Measurements from ENCODE around the gene USE1. TPM values are rescaled to one million over a fixed set of nuclear protein-coding genes. Genes with fewer than 3 reads are reported as not detected.

Gene USE1
- total and polyA plus RNA-seq, 4 donors, result 9.6 to 27.8 (median 18.1) TPM

DNA sequence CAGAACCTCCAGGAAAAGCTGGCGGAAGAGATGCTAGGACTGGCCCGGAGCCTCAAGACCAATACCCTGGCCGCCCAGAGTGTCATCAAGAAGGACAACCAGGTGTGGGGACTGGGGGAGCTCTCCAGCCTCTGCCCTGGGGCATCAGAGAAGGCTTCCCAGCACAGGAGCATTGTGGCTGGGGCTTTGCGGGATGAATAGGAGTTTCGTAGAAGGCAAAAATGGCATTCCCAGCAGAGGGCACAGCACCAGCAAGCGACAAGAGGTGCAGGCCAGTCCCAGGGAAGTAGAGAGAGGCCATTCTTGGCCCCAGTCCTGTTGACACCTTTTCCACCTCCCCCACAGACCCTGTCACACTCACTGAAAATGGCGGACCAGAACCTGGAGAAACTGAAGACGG lies 4.1 kb downstream of the USE1 start:
- TF ChIP-seq, protein P1, sequence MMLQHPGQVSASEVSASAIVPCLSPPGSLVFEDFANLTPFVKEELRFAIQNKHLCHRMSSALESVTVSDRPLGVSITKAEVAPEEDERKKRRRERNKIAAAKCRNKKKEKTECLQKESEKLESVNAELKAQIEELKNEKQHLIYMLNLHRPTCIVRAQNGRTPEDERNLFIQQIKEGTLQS (IDR thresholded peaks at IDR 0.05), result no peak
- TF ChIP-seq JUND (IDR thresholded peaks at IDR 0.05), result no peak
- no peak for TF ChIP-seq RAD21 (IDR thresholded peaks at IDR 0.05)
- TF ChIP-seq, protein P2, sequence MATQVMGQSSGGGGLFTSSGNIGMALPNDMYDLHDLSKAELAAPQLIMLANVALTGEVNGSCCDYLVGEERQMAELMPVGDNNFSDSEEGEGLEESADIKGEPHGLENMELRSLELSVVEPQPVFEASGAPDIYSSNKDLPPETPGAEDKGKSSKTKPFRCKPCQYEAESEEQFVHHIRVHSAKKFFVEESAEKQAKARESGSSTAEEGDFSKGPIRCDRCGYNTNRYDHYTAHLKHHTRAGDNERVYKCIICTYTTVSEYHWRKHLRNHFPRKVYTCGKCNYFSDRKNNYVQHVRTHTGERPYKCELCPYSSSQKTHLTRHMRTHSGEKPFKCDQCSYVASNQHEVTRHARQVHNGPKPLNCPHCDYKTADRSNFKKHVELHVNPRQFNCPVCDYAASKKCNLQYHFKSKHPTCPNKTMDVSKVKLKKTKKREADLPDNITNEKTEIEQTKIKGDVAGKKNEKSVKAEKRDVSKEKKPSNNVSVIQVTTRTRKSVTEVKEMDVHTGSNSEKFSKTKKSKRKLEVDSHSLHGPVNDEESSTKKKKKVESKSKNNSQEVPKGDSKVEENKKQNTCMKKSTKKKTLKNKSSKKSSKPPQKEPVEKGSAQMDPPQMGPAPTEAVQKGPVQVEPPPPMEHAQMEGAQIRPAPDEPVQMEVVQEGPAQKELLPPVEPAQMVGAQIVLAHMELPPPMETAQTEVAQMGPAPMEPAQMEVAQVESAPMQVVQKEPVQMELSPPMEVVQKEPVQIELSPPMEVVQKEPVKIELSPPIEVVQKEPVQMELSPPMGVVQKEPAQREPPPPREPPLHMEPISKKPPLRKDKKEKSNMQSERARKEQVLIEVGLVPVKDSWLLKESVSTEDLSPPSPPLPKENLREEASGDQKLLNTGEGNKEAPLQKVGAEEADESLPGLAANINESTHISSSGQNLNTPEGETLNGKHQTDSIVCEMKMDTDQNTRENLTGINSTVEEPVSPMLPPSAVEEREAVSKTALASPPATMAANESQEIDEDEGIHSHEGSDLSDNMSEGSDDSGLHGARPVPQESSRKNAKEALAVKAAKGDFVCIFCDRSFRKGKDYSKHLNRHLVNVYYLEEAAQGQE (IDR thresholded peaks at IDR 0.05), result no peak
- TF ChIP-seq NR2F2 (IDR thresholded peaks at IDR 0.05), result no peak
- TF ChIP-seq, protein P3, sequence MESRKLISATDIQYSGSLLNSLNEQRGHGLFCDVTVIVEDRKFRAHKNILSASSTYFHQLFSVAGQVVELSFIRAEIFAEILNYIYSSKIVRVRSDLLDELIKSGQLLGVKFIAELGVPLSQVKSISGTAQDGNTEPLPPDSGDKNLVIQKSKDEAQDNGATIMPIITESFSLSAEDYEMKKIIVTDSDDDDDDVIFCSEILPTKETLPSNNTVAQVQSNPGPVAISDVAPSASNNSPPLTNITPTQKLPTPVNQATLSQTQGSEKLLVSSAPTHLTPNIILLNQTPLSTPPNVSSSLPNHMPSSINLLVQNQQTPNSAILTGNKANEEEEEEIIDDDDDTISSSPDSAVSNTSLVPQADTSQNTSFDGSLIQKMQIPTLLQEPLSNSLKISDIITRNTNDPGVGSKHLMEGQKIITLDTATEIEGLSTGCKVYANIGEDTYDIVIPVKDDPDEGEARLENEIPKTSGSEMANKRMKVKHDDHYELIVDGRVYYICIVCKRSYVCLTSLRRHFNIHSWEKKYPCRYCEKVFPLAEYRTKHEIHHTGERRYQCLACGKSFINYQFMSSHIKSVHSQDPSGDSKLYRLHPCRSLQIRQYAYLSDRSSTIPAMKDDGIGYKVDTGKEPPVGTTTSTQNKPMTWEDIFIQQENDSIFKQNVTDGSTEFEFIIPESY (IDR thresholded peaks at IDR 0.05), result no peak
- TF ChIP-seq GABPA (IDR thresholded peaks at IDR 0.05 in 1 of 2, conservative IDR thresholded peaks at IDR 0.05 in 1 of 2), result no peak
- Histone ChIP-seq H3K9me3 (ENCODE audit: control insufficient read depth in 4 of 4, low read length in 3 of 4) (no peaks in the 10 kb centered on the region), H3K27ac (ENCODE audit: low read depth in 1 of 2, low read length in 2 of 2) (no peak overlapping the region), H3K4me3 (ENCODE audit: low read depth in 1 of 3, low read length in 3 of 3) (no peak overlapping the region), H3K36me3 (ENCODE audit: control insufficient read depth in 4 of 4, insufficient read depth in 3 of 4, low read depth in 1 of 4, low read length in 3 of 4) (peaks cover 0 to 13% (median 5%) of the 10 kb centered on the region in 4 donors), H3K27me3 (ENCODE audit: control insufficient read depth in 4 of 4, insufficient read depth in 4 of 4, low read length in 3 of 4) (no peaks in the 10 kb centered on the region), H3K4me1 (ENCODE audit: control insufficient read depth in 4 of 4, insufficient read depth in 4 of 4, low read length in 3 of 4) (peaks cover 0 to 15% (median 12%) of the 10 kb centered on the region in 4 donors), H3K9ac (ENCODE audit: low read depth in 1 of 2, low read length in 2 of 2) (no peak overlapping the region)
- no peak for DNase-seq (ENCODE audit: low spot score)
- 98% methylated on average over 8 of the region's 8 CpGs for WGBS

DNA sequence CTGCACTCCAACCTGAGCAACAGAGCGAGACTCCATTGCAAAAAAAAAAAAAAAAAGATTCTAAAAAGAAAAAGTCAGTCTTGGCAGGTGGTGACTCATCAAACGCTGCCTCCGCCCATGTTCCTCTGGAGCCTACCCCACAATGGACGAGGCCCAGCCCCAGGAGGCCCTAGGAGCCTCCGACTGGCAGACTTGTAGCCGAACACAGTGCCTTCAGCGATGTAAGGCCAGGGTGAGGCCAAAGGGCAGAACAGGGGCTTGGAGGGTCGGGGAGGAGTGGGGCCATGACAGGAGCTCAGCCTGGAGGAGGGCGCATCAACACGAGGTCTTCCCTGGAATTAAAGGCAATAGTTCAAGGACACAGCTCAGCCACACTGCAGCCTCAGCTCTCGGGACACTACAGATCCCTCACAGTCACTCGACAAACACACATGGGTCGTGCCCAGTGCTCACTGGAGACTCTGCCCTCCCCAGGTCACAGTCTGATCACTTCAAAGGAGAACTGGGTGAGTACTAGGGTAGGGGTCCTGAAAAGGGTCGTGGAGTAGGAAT lies 5.1 kb downstream of the USE1 start:
- H3K9me3 ChIP-seq (ENCODE audit: control insufficient read depth in 4 of 4, low read length in 3 of 4), result no peaks in the 10 kb centered on the region
- no peak overlapping the region for H3K4me3 ChIP-seq (ENCODE audit: low read depth in 1 of 3, low read length in 3 of 3)
- H3K27ac ChIP-seq (ENCODE audit: low read depth in 1 of 2, low read length in 2 of 2), result no peak overlapping the region
- peaks cover 0 to 13% (median 5%) of the 10 kb centered on the region in 4 donors for H3K36me3 ChIP-seq (ENCODE audit: control insufficient read depth in 4 of 4, insufficient read depth in 3 of 4, low read depth in 1 of 4, low read length in 3 of 4)
- TF ChIP-seq JUND (IDR thresholded peaks at IDR 0.05) (no peak), SP1 (IDR thresholded peaks at IDR 0.05) (no peak), HNF4A (conservative IDR thresholded peaks at IDR 0.05) (no peak), FOXA1 (IDR thresholded peaks at IDR 0.05) (no peak), NR2F2 (IDR thresholded peaks at IDR 0.05) (no peak), EGR1 (IDR thresholded peaks at IDR 0.05; ENCODE audit: low read depth in 2 of 2) (no peak), RXRA (IDR thresholded peaks at IDR 0.05) (no peak), TAF1 (conservative IDR thresholded peaks at IDR 0.05) (no peak), YY1 (IDR thresholded peaks at IDR 0.05) (no peak)
- TF ChIP-seq, protein P4, sequence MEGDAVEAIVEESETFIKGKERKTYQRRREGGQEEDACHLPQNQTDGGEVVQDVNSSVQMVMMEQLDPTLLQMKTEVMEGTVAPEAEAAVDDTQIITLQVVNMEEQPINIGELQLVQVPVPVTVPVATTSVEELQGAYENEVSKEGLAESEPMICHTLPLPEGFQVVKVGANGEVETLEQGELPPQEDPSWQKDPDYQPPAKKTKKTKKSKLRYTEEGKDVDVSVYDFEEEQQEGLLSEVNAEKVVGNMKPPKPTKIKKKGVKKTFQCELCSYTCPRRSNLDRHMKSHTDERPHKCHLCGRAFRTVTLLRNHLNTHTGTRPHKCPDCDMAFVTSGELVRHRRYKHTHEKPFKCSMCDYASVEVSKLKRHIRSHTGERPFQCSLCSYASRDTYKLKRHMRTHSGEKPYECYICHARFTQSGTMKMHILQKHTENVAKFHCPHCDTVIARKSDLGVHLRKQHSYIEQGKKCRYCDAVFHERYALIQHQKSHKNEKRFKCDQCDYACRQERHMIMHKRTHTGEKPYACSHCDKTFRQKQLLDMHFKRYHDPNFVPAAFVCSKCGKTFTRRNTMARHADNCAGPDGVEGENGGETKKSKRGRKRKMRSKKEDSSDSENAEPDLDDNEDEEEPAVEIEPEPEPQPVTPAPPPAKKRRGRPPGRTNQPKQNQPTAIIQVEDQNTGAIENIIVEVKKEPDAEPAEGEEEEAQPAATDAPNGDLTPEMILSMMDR (IDR thresholded peaks at IDR 0.05; ENCODE audit: low read depth, low read length, missing input control), result no peak
- TF ChIP-seq, protein P2 (IDR thresholded peaks at IDR 0.05), result no peak
- WGBS, result 51% methylated on average over 14 of the region's 14 CpGs
- H3K4me1 ChIP-seq (ENCODE audit: control insufficient read depth in 4 of 4, insufficient read depth in 4 of 4, low read length in 3 of 4), result peaks cover 0 to 8% (median 6%) of the 10 kb centered on the region in 4 donors
- no peak overlapping the region for H3K9ac ChIP-seq (ENCODE audit: low read depth in 1 of 2, low read length in 2 of 2)
- no peaks in the 10 kb centered on the region for H3K27me3 ChIP-seq (ENCODE audit: control insufficient read depth in 4 of 4, insufficient read depth in 4 of 4, low read length in 3 of 4)
- DNase-seq (ENCODE audit: low spot score), result no peak
